Gastrocnemius medialis (tissue), 4 donors: ENCODE measurements around the gene USP36.

Source experiments
- POLR2A ChIP-seq, 2 donors: fragments of 450-650 bp; IDR thresholded peaks; one replicate each; pipeline ENCODE4 v1.6.1; 2017; ENCODE audit warnings: antibody characterized with exemption in 2 of 2, mild to moderate bottlenecking in 2 of 2, moderate library complexity in 2 of 2
- TF ChIP-seq, protein P1 (sequence below), 5 experiments: fragments of 450-650 bp in 3 of 5; fragments of 200-600 bp in 2 of 5; sonication (generic) in 2 of 5; IDR thresholded peaks in 4 of 5; conservative IDR thresholded peaks in 1 of 5; 1 replicate in 4 of 5; 2 replicates in 1 of 5; pipeline ENCODE4 v1.5.1; 2016 to 2019; ENCODE audit warnings: antibody characterized with exemption in 5 of 5, mild to moderate bottlenecking in 3 of 5, moderate library complexity in 3 of 5

DNA sequence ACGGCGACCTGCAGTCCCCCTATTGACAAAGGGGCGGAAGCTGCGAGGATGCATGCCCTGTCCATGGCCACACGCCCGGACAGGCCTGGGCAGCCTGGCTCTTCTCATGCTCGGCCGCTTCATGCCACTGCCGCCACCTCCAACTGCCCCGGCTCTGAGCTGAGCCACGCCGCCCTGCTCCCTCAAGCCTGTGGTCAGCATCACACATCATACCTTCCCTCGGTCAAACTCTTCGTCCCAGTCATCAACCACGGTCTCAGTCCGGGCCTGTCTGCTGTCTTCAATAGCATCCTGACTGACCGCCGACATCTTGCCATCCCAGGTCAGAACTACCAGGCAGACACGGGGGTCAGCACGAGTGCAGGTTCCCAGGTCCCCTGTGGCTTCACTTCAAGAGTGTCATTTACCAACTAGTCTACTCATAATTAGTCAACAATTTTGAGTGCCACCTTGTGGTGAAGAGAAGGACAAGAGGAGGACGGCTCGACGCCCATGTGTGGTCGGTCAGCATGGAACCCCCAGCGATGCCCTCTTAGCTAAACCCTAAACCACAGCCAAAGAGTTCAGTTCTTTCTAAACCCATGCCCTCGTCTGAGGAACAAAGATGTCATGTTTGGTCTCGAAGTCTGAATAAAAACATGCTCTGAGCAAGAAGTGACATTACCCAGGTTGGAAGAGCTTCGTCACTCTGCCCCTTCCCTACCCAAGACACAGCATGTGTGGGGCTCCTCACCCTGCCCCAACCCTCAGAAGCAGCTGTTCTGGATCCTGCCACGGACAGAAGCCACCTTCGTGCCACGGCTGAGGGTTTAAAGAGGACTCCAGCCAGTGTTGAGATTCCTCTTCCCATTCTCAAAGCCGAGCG, 41.7 kb downstream of the USP36 start:
- TF ChIP-seq, protein P1, sequence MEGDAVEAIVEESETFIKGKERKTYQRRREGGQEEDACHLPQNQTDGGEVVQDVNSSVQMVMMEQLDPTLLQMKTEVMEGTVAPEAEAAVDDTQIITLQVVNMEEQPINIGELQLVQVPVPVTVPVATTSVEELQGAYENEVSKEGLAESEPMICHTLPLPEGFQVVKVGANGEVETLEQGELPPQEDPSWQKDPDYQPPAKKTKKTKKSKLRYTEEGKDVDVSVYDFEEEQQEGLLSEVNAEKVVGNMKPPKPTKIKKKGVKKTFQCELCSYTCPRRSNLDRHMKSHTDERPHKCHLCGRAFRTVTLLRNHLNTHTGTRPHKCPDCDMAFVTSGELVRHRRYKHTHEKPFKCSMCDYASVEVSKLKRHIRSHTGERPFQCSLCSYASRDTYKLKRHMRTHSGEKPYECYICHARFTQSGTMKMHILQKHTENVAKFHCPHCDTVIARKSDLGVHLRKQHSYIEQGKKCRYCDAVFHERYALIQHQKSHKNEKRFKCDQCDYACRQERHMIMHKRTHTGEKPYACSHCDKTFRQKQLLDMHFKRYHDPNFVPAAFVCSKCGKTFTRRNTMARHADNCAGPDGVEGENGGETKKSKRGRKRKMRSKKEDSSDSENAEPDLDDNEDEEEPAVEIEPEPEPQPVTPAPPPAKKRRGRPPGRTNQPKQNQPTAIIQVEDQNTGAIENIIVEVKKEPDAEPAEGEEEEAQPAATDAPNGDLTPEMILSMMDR (IDR thresholded peaks at IDR 0.05 in 4 of 5, conservative IDR thresholded peaks at IDR 0.05 in 1 of 5): peak; percentile 41 to 67 (median 61)
- no peak for TF ChIP-seq POLR2A (IDR thresholded peaks at IDR 0.05)
